NCI-H1436 treated with DMSO at 0.1 percent for 48 hours (cell line): ENCODE data around the gene ANKRD37.
A peak's percentile ranks its signal among the peaks of the same experiment; 100 is the strongest.

ENCODE experiments used
- DNase-seq: peaks from one replicate; lab custom pipeline; 2025; lab: John Stamatoyannopoulos, UW

Gene ANKRD37

GRCh38 chr4:185380320-185380719 lies 16.3 kb upstream of the ANKRD37 start:
- no peak for DNase-seq

GRCh38 chr4:185381288-185382196 lies 15.1 kb upstream of the ANKRD37 start:
- no peak for DNase-seq

- no peak for DNase-seq
Observed at GRCh38 chr4:185382754-185383153, 13.9 kb upstream of the ANKRD37 start.

- no peak for DNase-seq
Observed at GRCh38 chr4:185383451-185383850, 13.2 kb upstream of the ANKRD37 start.

- no peak for DNase-seq
Observed at GRCh38 chr4:185384061-185384460, 12.6 kb upstream of the ANKRD37 start.

GRCh38 chr4:185384930-185385331 lies 11.7 kb upstream of the ANKRD37 start:
- no peak for DNase-seq

GRCh38 chr4:185387957-185388356 lies 8.7 kb upstream of the ANKRD37 start:
- DNase-seq: no peak

GRCh38 chr4:185390941-185391340 lies 5.7 kb upstream of the ANKRD37 start:
- no peak for DNase-seq

GRCh38 chr4:185392156-185392555 lies 4.5 kb upstream of the ANKRD37 start:
- DNase-seq: no peak

GRCh38 chr4:185394568-185395237 lies 1.9 kb upstream of the ANKRD37 start:
- no peak for DNase-seq

GRCh38 chr4:185395238-185395955 lies 1.2 kb upstream of the ANKRD37 start, which contains the start of gene LRP2BP:
Gene LRP2BP (minus strand): TSS chr4:185395924. CDS start chr4:185378186, 17,738 bp downstream.
- DNase-seq: no peak

- DNase-seq: peak; percentile 84
Observed at GRCh38 chr4:185395956-185396723, 501 bp upstream of the ANKRD37 start.

- no peak for DNase-seq
Observed at GRCh38 chr4:185398618-185399017, 2.0 kb downstream of the ANKRD37 start.

GRCh38 chr4:185399466-185399865 lies 2.8 kb downstream of the ANKRD37 start:
- DNase-seq: no peak

- DNase-seq: peak; percentile 73
Observed at GRCh38 chr4:185404031-185404430, 7.4 kb downstream of the ANKRD37 start.

GRCh38 chr4:185405296-185405999 lies 8.8 kb downstream of the ANKRD37 start:
- no peak for DNase-seq

- no peak for DNase-seq
Observed at GRCh38 chr4:185408432-185408831, 11.8 kb downstream of the ANKRD37 start.

- no peak for DNase-seq
Observed at GRCh38 chr4:185411849-185412248, 15.2 kb downstream of the ANKRD37 start.

GRCh38 chr4:185412412-185412811 lies 15.8 kb downstream of the ANKRD37 start:
- no peak for DNase-seq

GRCh38 chr4:185416955-185417354 lies 20.3 kb downstream of the ANKRD37 start:
- no peak for DNase-seq
